ENCODE data around the gene RBM48.

The RBM48 gene

GRCh38 chr7:92547579-92547978, 19.0 kb downstream of the RBM48 start:
- no peak overlapping the region for H3K18ac ChIP-seq (ENCODE audit: low read length)
- H3K79me1 ChIP-seq (ENCODE audit: low read length) = no peaks in the 10 kb centered on the region
- no peak overlapping the region for H2BK12ac ChIP-seq (ENCODE audit: low read length)
- no peak overlapping the region for H3K23ac ChIP-seq (ENCODE audit: low read length)
- no peak overlapping the region for H3K4me3 ChIP-seq (ENCODE audit: low read depth, low read length)
- H2BK5ac ChIP-seq (ENCODE audit: low read depth, low read length, poor library complexity) = no peak overlapping the region
- no peaks in the 10 kb centered on the region for H3K27me3 ChIP-seq (ENCODE audit: insufficient read depth, low read length)
- no peak overlapping the region for H2AK5ac ChIP-seq (ENCODE audit: low read length)
- no peak overlapping the region for H3K4me2 ChIP-seq (ENCODE audit: low read length)
- no peak overlapping the region for H4K8ac ChIP-seq (ENCODE audit: low read depth, low read length)
- no CpG with 5 or more reads among the region's 6 CpGs for WGBS (ENCODE audit: extremely low coverage, insufficient coverage, insufficient read length)
- H3K4ac ChIP-seq (ENCODE audit: low read depth, low read length) = no peak overlapping the region
- H4K91ac ChIP-seq (ENCODE audit: low read depth, low read length) = no peak overlapping the region
- H3K9me3 ChIP-seq (ENCODE audit: insufficient read depth, low read depth, low read length) = peaks cover 3% of the 10 kb centered on the region
- no peak overlapping the region for H2AFZ ChIP-seq (ENCODE audit: insufficient read depth, low read length, poor library complexity)
- no peaks in the 10 kb centered on the region for H3K36me3 ChIP-seq (ENCODE audit: control insufficient read depth in 1 of 2, insufficient read depth in 2 of 2, low read length in 2 of 2)
- no peak overlapping the region for H3K9ac ChIP-seq (ENCODE audit: low read length)
- DNase-seq = no peak
- no peaks in the 10 kb centered on the region for H3K79me2 ChIP-seq (ENCODE audit: control insufficient read depth, insufficient read depth, low read length, poor library complexity)
- no peak overlapping the region for H3K27ac ChIP-seq (ENCODE audit: low read depth, low read length)
- H4K12ac ChIP-seq (ENCODE audit: low read depth, low read length) = no peak overlapping the region
- no peaks in the 10 kb centered on the region for H3K4me1 ChIP-seq (ENCODE audit: control insufficient read depth in 1 of 2, insufficient read depth in 2 of 2, low read length in 2 of 2)
- H3K14ac ChIP-seq (ENCODE audit: low read length) = no peak overlapping the region
- H2BK120ac ChIP-seq (ENCODE audit: insufficient read depth, low read length, poor library complexity) = no peak overlapping the region

GRCh38 chr7:92550194-92550593, 21.6 kb downstream of the RBM48 start:
- Histone ChIP-seq H3K4me1 (ENCODE audit: control insufficient read depth in 1 of 2, insufficient read depth in 2 of 2, low read length in 2 of 2) (no peaks in the 10 kb centered on the region), H3K4me2 (ENCODE audit: low read length) (no peak overlapping the region), H3K14ac (ENCODE audit: low read length) (no peak overlapping the region), H3K27me3 (ENCODE audit: insufficient read depth, low read length) (no peaks in the 10 kb centered on the region), H3K23ac (ENCODE audit: low read length) (no peak overlapping the region), H2AFZ (ENCODE audit: insufficient read depth, low read length, poor library complexity) (no peak overlapping the region), H3K79me1 (ENCODE audit: low read length) (no peaks in the 10 kb centered on the region), H2BK12ac (ENCODE audit: low read length) (no peak overlapping the region), H3K4ac (ENCODE audit: low read depth, low read length) (no peak overlapping the region), H3K27ac (ENCODE audit: low read depth, low read length) (no peak overlapping the region), H3K9ac (ENCODE audit: low read length) (no peak overlapping the region), H3K4me3 (ENCODE audit: low read depth, low read length) (no peak overlapping the region), H4K91ac (ENCODE audit: low read depth, low read length) (no peak overlapping the region), H2AK5ac (ENCODE audit: low read length) (no peak overlapping the region), H4K8ac (ENCODE audit: low read depth, low read length) (no peak overlapping the region), H4K12ac (ENCODE audit: low read depth, low read length) (no peak overlapping the region), H3K79me2 (ENCODE audit: control insufficient read depth, insufficient read depth, low read length, poor library complexity) (no peaks in the 10 kb centered on the region), H3K36me3 (ENCODE audit: control insufficient read depth in 1 of 2, insufficient read depth in 2 of 2, low read length in 2 of 2) (no peaks in the 10 kb centered on the region), H2BK120ac (ENCODE audit: insufficient read depth, low read length, poor library complexity) (no peak overlapping the region), H2BK5ac (ENCODE audit: low read depth, low read length, poor library complexity) (no peak overlapping the region), H3K9me3 (ENCODE audit: insufficient read depth, low read depth, low read length) (peaks cover 3% of the 10 kb centered on the region), H3K18ac (ENCODE audit: low read length) (no peak overlapping the region)
- DNase-seq = no peak
- WGBS (ENCODE audit: extremely low coverage, insufficient coverage, insufficient read length) = no CpG with 5 or more reads among the region's 4 CpGs

GRCh38 chr7:92557249-92557648, 28.7 kb downstream of the RBM48 start:
- H3K14ac ChIP-seq (ENCODE audit: low read length) = no peak overlapping the region
- no peak overlapping the region for H3K4me2 ChIP-seq (ENCODE audit: low read length)
- no CpG with 5 or more reads among the region's 2 CpGs for WGBS (ENCODE audit: extremely low coverage, insufficient coverage, insufficient read length)
- no peak overlapping the region for H3K18ac ChIP-seq (ENCODE audit: low read length)
- no peak overlapping the region for H4K91ac ChIP-seq (ENCODE audit: low read depth, low read length)
- no peak overlapping the region for H3K23ac ChIP-seq (ENCODE audit: low read length)
- no peaks in the 10 kb centered on the region for H3K79me1 ChIP-seq (ENCODE audit: low read length)
- H3K79me2 ChIP-seq (ENCODE audit: control insufficient read depth, insufficient read depth, low read length, poor library complexity) = no peaks in the 10 kb centered on the region
- no peak overlapping the region for H2BK12ac ChIP-seq (ENCODE audit: low read length)
- H2AK5ac ChIP-seq (ENCODE audit: low read length) = no peak overlapping the region
- DNase-seq = no peak
- no peak overlapping the region for H2BK5ac ChIP-seq (ENCODE audit: low read depth, low read length, poor library complexity)
- H4K12ac ChIP-seq (ENCODE audit: low read depth, low read length) = no peak overlapping the region
- no peaks in the 10 kb centered on the region for H3K4me1 ChIP-seq (ENCODE audit: control insufficient read depth in 1 of 2, insufficient read depth in 2 of 2, low read length in 2 of 2)
- H3K27ac ChIP-seq (ENCODE audit: low read depth, low read length) = no peak overlapping the region
- H3K36me3 ChIP-seq (ENCODE audit: control insufficient read depth in 1 of 2, insufficient read depth in 2 of 2, low read length in 2 of 2) = peaks cover 0 to 2% of the 10 kb centered on the region in 2 experiments
- no peaks in the 10 kb centered on the region for H3K9me3 ChIP-seq (ENCODE audit: insufficient read depth, low read depth, low read length)
- no peak overlapping the region for H3K4ac ChIP-seq (ENCODE audit: low read depth, low read length)
- H2AFZ ChIP-seq (ENCODE audit: insufficient read depth, low read length, poor library complexity) = no peak overlapping the region
- H3K4me3 ChIP-seq (ENCODE audit: low read depth, low read length) = no peak overlapping the region
- H2BK120ac ChIP-seq (ENCODE audit: insufficient read depth, low read length, poor library complexity) = no peak overlapping the region
- H3K9ac ChIP-seq (ENCODE audit: low read length) = no peak overlapping the region
- no peak overlapping the region for H4K8ac ChIP-seq (ENCODE audit: low read depth, low read length)
- no peaks in the 10 kb centered on the region for H3K27me3 ChIP-seq (ENCODE audit: insufficient read depth, low read length)

GRCh38 chr7:92557808-92558362, 29.3 kb downstream of the RBM48 start:
- Histone ChIP-seq H3K14ac (ENCODE audit: low read length) (no peak overlapping the region), H3K4me1 (ENCODE audit: control insufficient read depth in 1 of 2, insufficient read depth in 2 of 2, low read length in 2 of 2) (no peaks in the 10 kb centered on the region), H3K9me3 (ENCODE audit: insufficient read depth, low read depth, low read length) (no peaks in the 10 kb centered on the region), H3K4me2 (ENCODE audit: low read length) (no peak overlapping the region), H3K27me3 (ENCODE audit: insufficient read depth, low read length) (no peaks in the 10 kb centered on the region), H4K12ac (ENCODE audit: low read depth, low read length) (no peak overlapping the region), H2BK120ac (ENCODE audit: insufficient read depth, low read length, poor library complexity) (no peak overlapping the region), H3K79me1 (ENCODE audit: low read length) (no peaks in the 10 kb centered on the region), H2AFZ (ENCODE audit: insufficient read depth, low read length, poor library complexity) (no peak overlapping the region), H3K27ac (ENCODE audit: low read depth, low read length) (no peak overlapping the region), H3K36me3 (ENCODE audit: control insufficient read depth in 1 of 2, insufficient read depth in 2 of 2, low read length in 2 of 2) (peaks cover 0 to 2% of the 10 kb centered on the region in 2 experiments), H3K79me2 (ENCODE audit: control insufficient read depth, insufficient read depth, low read length, poor library complexity) (no peaks in the 10 kb centered on the region), H3K23ac (ENCODE audit: low read length) (no peak overlapping the region), H2BK5ac (ENCODE audit: low read depth, low read length, poor library complexity) (no peak overlapping the region), H2AK5ac (ENCODE audit: low read length) (no peak overlapping the region), H3K18ac (ENCODE audit: low read length) (no peak overlapping the region), H3K4me3 (ENCODE audit: low read depth, low read length) (no peak overlapping the region), H2BK12ac (ENCODE audit: low read length) (no peak overlapping the region), H4K8ac (ENCODE audit: low read depth, low read length) (no peak overlapping the region), H3K9ac (ENCODE audit: low read length) (no peak overlapping the region), H4K91ac (ENCODE audit: low read depth, low read length) (no peak overlapping the region), H3K4ac (ENCODE audit: low read depth, low read length) (no peak overlapping the region)
- no CpG with 5 or more reads among the region's 7 CpGs for WGBS (ENCODE audit: extremely low coverage, insufficient coverage, insufficient read length)
- no peak for DNase-seq

Measured in trophoblast cell (in vitro differentiated cells and primary cell).